DOHH2 (cell line): ENCODE data around the gene SLC36A2.

Source experiments
- H3F3A ChIP-seq: fragments of 200-600 bp; sonication (generic), shearing (Covaris generic); 2 replicates; pipeline ENCODE4 v1.6.0; 2016; ENCODE audit warnings: antibody characterized with exemption, mild to moderate bottlenecking; ENCODE audit not compliant: control insufficient read depth, insufficient read depth
- H3K27ac ChIP-seq: fragments of 200-600 bp; sonication (generic); 2 replicates; pipeline ENCODE4 v1.5.1; 2014; ENCODE audit warnings: low read depth, mild to moderate bottlenecking, low read length, moderate library complexity
- H3K27me3 ChIP-seq: fragments of 200-600 bp; sonication (generic); 2 replicates; pipeline ENCODE4 v1.6.1; 2014; ENCODE audit warnings: mild to moderate bottlenecking, low read length, mixed read lengths; ENCODE audit not compliant: control insufficient read depth
- H3K36me3 ChIP-seq: fragments of 200-600 bp; sonication (generic); 2 replicates; pipeline ENCODE4 v1.6.1; 2014; ENCODE audit warnings: mild to moderate bottlenecking, low read length, moderate library complexity, mixed read lengths; ENCODE audit not compliant: control insufficient read depth
- H3K4me1 ChIP-seq: fragments of 200-600 bp; sonication (generic); 2 replicates; pipeline ENCODE4 v1.6.1; 2014; ENCODE audit warnings: mild to moderate bottlenecking, low read length, mixed read lengths; ENCODE audit not compliant: control insufficient read depth
- H3K4me2 ChIP-seq: fragments of 200-600 bp; sonication (generic); 2 replicates; pipeline ENCODE4 v1.6.0; 2014; ENCODE audit warnings: mild to moderate bottlenecking, low read length, moderate library complexity
- H3K4me3 ChIP-seq: fragments of 200-600 bp; sonication (generic); 2 replicates; pipeline ENCODE4 v1.5.1; 2014; ENCODE audit warnings: mild to moderate bottlenecking, low read length, mixed read lengths
- H3K79me2 ChIP-seq: fragments of 200-600 bp; sonication (generic); 2 replicates; pipeline ENCODE4 v1.6.1; 2014; ENCODE audit warnings: mild to moderate bottlenecking, low read length, mixed read lengths; ENCODE audit not compliant: control insufficient read depth
- H3K9me2 ChIP-seq: fragments of 200-600 bp; sonication (generic); replicated peaks from 2 replicates; pipeline ENCODE4 v1.6.1; 2014; ENCODE audit warnings: mild to moderate bottlenecking, low read length, mixed read lengths; ENCODE audit not compliant: control insufficient read depth
- H3K9me3 ChIP-seq: fragments of 200-600 bp; sonication (generic); 2 replicates; pipeline ENCODE4 v1.6.1; 2014; ENCODE audit warnings: antibody characterized with exemption, low read length, mixed read lengths; ENCODE audit not compliant: control insufficient read depth, insufficient read depth
- H4K20me1 ChIP-seq: fragments of 200-600 bp; sonication (generic); 2 replicates; pipeline ENCODE4 v1.6.0; 2014; ENCODE audit warnings: low read depth, mild to moderate bottlenecking, antibody characterized with exemption, low read length, moderate library complexity; ENCODE audit not compliant: control insufficient read depth, insufficient read depth
- CTCF ChIP-seq: fragments of 200-600 bp; sonication (generic); IDR thresholded peaks from one replicate; pipeline ENCODE4 v1.5.1; 2014; ENCODE audit warnings: antibody characterized with exemption, mild to moderate bottlenecking, low read depth, low read length; ENCODE audit not compliant: poor library complexity, severe bottlenecking
- EZH2phosphoT487 ChIP-seq: fragments of 200-600 bp; sonication (generic); IDR thresholded peaks from 2 replicates; pipeline ENCODE4 v1.6.1; 2017; ENCODE audit warnings: borderline replicate concordance, mild to moderate bottlenecking, antibody characterized with exemption, low read length, moderate library complexity, mixed read lengths

SLC36A2 gene

GRCh38 chr5:151383011-151383410 lies 35.7 kb upstream of the SLC36A2 start:
- H3K9me3 ChIP-seq, result no peaks in the 10 kb centered on the region
- H3K9me2 ChIP-seq, result no peaks in the 10 kb centered on the region
- TF ChIP-seq CTCF (no peak), EZH2phosphoT487 (no peak)
- H3K4me1 ChIP-seq, result no peaks in the 10 kb centered on the region
- no peak overlapping the region for H3K4me3 ChIP-seq
- no peak overlapping the region for H3K4me2 ChIP-seq
- H4K20me1 ChIP-seq, result no peaks in the 10 kb centered on the region
- H3K79me2 ChIP-seq, result no peaks in the 10 kb centered on the region
- H3K27me3 ChIP-seq, result peaks cover 6% of the 10 kb centered on the region; the same call in 1 of the 2 replicates
- H3K27ac ChIP-seq, result no peak overlapping the region
- H3F3A ChIP-seq, result no peaks in the 10 kb centered on the region
- H3K36me3 ChIP-seq, result no peaks in the 10 kb centered on the region

- TF ChIP-seq CTCF (no peak), EZH2phosphoT487 (no peak)
- H3K4me2 ChIP-seq, result no peak overlapping the region
- no peaks in the 10 kb centered on the region for H3K36me3 ChIP-seq
- H3K4me1 ChIP-seq, result no peaks in the 10 kb centered on the region
- H3K9me2 ChIP-seq, result no peaks in the 10 kb centered on the region
- no peaks in the 10 kb centered on the region for H4K20me1 ChIP-seq
- no peak overlapping the region for H3K27ac ChIP-seq
- H3K9me3 ChIP-seq, result no peaks in the 10 kb centered on the region
- H3F3A ChIP-seq, result no peaks in the 10 kb centered on the region
- no peak overlapping the region for H3K4me3 ChIP-seq
- no peaks in the 10 kb centered on the region for H3K79me2 ChIP-seq
- peaks cover 6% of the 10 kb centered on the region; the same call in 1 of the 2 replicates for H3K27me3 ChIP-seq
Measured at GRCh38 chr5:151382576-151382975, 35.2 kb upstream of the SLC36A2 start.

- Histone ChIP-seq H3K9me2 (no peaks in the 10 kb centered on the region), H3K27ac (no peak overlapping the region), H4K20me1 (no peaks in the 10 kb centered on the region), H3K36me3 (no peaks in the 10 kb centered on the region), H3K79me2 (no peaks in the 10 kb centered on the region), H3K4me2 (no peak overlapping the region), H3F3A (no peaks in the 10 kb centered on the region), H3K4me1 (no peaks in the 10 kb centered on the region), H3K4me3 (no peak overlapping the region), H3K27me3 (peaks cover 6% of the 10 kb centered on the region; the same call in 1 of the 2 replicates), H3K9me3 (no peaks in the 10 kb centered on the region)
- TF ChIP-seq CTCF (no peak), EZH2phosphoT487 (no peak)
Measured at GRCh38 chr5:151381899-151382298, 34.5 kb upstream of the SLC36A2 start.

- Histone ChIP-seq H3F3A (no peaks in the 10 kb centered on the region), H4K20me1 (no peaks in the 10 kb centered on the region)
Measured at GRCh38 chr5:151378616-151379015, 31.3 kb upstream of the SLC36A2 start.

More at GRCh38 chr5:151378616-151379015, 31.3 kb upstream of the SLC36A2 start:
- Histone ChIP-seq H3K79me2 (no peaks in the 10 kb centered on the region), H3K9me3 (no peaks in the 10 kb centered on the region), H3K4me3 (no peak overlapping the region), H3K36me3 (no peaks in the 10 kb centered on the region), H3K4me2 (no peak overlapping the region), H3K27me3 (no peaks in the 10 kb centered on the region), H3K27ac (no peak overlapping the region), H3K4me1 (peaks cover 13% of the 10 kb centered on the region), H3K9me2 (no peaks in the 10 kb centered on the region)
- TF ChIP-seq CTCF (no peak), EZH2phosphoT487 (no peak)
